Endometrial microvascular endothelial cells (primary cell): Measurements from ENCODE around the gene SMTNL1. TPM values are rescaled to one million over a fixed set of nuclear protein-coding genes. Genes with fewer than 3 reads are reported as not detected.
"Not testable (repeated sequence)": the region's sequence is repeated elsewhere in the genome, so short reads cannot be mapped to it uniquely, and the experiment has no call there.

Experiments
- in situ Hi-C: cut with HindIII; loops from 2 replicates; pipeline ENCODE4 v1.10.0; 2017; ENCODE audit warnings: low sequenced_read_pairs, low pct_unique_long_range_greater_than_20kb; ENCODE audit errors: inconsistent ontology term
- total RNA-seq: library from RNA; depleted of rRNA; stranded (reverse); fragments of >200 nt; gene quantifications from one replicate; pipeline ENCODE4 v1.2.3, GENCODE V29; 2015; ENCODE audit errors: inconsistent ontology term

SMTNL1 gene
- total RNA-seq, 1 donor from 2014 or later: not detected

DNA sequence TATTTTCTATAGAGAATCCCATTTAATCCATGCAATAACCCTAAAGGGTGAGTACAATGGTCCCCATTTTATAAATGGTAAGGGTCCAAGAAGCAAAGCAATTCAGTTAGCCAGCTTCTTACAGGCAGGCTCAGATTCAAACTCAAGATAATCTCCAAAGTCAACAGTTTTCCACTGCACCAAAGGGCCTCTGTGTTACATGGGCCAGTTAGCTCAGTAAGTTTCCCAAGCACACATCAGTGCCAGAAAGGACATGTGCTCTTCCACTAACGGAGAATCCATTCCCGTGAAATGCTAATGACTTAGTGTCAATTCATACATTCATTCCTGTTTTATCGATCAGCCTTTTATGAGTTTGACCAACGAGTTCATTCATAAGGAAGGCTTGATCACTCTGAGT is 32.9 kb upstream of the SMTNL1 start:
- in situ Hi-C loops: no loop called here

DNA sequence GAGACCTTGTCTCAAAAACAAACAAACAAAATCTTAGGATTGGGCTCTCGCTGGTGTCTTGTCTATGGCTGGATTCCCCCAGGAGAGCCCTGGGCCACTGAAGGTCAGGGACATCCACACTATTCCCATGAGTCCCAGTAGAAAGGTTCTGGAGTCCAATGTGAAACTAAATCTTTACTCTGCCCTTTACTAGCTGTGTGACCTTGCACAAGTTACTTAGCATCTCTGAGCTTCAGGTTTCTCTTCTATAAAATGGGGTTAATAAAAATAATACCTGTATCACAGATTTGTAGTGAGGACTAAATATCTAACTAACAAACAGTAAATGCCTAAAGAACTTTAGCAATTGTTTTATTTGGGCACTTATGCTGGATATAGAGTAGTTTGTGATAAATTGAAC is 30.9 kb upstream of the SMTNL1 start:
- in situ Hi-C loops: no loop called here

DNA sequence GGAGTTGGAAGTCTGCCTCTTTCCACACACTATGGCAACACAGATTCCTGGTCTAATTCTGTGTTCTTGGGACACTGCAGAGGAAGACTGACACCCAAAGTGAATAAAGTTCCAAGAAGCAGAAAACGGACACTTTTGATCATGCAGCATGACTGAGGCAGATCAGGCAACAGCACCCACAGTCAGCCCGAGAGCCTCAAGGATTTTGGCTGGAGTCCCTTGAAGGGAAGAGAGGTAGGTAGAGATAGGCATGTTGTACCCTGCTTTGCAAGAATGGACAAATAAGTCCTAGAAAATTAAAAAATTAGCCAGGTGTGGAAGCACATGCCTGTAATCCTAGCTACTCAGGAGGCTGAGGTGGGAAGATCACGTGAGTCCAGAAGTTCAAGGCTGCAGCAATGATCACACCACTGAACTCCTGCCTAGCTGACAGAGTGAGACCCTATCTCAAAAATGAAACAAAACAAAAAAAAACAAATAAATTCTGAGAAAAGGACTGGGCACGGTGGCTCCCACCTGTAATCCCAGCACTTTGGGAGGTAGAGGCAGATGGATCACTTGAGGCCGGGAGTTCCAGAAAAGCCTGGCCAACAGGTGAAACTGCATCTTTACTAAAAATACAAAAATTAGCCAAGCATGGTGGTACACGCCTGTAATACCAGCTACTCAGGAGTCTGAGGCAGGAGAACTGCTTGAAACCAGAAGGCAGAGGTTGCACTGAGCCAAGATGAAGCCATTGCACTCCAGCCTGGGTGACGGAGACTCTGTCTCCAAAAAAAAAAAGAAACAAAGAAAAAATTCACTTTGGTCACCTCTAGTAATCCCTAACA is 28.8 kb upstream of the SMTNL1 start:
- in situ Hi-C loops: no loop called here

DNA sequence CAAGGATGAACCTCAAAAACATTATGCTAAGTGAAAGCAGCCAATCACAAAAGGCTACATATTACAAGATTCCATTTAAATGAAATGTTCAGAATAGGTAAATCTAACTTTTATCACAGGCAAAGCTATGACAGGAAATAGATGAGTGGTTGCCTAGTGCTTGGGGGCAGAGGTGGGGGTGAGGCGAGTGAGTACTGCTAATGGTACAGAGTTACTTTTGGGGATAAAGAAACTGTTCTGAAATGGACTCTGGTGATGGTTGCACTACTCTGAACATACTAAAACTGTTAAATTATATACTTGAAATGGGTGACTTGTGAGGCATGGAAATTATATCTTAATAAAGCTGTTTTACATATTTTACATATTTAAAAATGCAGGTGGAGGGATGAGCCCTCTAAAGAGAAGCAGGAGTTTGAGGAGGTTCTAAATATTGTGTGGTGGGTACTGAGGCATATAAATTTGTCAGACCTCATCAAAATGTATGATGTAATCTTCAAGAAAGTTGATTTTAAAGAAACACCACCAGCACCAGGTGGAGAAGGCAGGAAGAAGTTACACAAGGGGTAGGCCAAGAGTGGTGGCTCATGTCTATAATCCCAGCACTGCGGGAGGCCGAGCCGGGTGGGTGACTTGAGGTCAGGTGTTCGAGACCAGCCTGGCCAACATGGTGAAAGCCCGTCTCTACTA is 25.5 kb upstream of the SMTNL1 start:
- in situ Hi-C loops: no loop called here

DNA sequence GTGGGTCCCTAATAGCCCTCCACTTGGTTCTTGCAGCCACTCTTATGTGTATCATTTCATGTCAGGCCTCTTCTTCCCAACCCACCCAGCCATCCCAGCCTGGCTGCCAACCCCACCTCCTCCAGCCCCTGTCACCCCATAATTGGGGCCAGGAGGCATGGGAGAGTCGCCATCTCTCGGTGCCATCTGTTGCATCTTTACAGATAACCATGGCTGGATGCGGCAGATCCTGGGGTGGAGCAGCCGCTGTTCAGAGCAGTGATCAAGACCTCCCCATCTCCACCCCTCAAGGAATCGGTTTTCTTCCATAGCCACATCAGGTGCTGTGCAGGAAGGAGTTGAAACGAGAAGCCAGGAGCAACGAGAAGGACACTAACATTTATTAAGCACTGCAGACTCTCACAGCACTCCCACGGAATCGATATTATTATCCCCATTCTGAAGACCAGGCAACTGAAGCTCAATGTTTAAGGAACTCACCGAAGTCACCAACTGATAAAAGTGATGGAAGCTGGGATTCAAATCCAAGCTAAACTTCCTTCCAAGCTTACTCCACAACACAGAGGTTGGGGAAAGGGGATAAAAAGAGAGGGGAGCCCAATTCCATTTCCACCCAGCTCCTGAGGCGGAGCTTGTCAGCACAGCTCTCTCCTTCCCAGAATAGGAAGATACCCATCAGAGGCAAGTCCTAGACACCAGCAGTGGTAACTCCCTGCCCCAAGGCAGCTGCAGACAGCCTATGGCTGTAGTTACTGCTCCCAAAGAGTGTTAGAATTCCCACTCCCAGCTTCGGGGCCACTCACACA is 24.5 kb upstream of the SMTNL1 start:
- in situ Hi-C loops: no loop called here

DNA sequence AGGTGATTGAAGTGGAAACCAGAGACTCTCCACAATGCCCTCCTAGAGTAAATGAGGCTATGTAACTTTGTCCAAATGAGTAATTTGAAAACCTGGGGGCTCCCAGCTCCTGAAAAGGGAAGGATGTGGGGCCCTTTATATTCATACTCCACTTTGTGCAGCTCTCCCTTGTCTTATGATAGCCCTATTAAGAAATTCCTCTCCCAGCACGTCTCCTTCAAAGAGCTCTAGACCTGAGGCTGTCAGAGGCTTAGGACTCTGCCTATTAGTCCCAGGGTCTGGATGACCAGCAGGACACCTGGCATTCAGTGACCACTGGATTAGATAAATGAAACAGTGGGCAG is 24.0 kb upstream of the SMTNL1 start:
- in situ Hi-C loops: no loop called here

DNA sequence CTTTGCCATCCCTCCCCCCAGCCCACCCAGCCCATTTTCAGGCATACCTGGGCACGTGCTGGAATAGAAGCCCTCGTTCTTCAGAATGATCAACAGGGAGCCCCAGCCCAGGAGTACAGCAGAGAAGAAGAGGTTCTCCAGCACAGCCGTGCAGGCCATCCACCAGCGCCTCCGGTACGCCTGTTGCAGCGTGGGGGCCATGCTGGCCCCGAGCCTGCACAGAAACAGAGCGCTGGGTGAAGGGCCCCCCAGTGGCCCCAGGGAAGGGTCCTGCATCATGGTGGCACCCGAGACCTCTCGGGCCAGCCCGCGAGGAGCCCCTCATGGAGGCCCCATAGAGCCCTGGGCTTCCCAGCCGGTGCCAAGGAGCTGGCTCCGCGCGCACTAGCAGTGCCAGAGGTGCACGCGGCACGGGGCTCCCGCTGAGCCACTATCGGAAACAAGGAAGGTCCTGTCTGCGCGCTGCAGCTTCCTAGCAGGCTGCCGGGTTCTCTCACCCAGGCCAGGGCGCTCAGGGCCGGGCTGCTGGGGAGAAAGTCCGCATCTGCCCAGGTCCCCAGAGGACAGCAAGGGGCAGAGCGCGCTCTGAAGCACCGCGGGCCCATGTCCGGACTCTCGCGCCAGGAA is 23.4 kb upstream of the SMTNL1 start:
- in situ Hi-C loops: no loop called here

DNA sequence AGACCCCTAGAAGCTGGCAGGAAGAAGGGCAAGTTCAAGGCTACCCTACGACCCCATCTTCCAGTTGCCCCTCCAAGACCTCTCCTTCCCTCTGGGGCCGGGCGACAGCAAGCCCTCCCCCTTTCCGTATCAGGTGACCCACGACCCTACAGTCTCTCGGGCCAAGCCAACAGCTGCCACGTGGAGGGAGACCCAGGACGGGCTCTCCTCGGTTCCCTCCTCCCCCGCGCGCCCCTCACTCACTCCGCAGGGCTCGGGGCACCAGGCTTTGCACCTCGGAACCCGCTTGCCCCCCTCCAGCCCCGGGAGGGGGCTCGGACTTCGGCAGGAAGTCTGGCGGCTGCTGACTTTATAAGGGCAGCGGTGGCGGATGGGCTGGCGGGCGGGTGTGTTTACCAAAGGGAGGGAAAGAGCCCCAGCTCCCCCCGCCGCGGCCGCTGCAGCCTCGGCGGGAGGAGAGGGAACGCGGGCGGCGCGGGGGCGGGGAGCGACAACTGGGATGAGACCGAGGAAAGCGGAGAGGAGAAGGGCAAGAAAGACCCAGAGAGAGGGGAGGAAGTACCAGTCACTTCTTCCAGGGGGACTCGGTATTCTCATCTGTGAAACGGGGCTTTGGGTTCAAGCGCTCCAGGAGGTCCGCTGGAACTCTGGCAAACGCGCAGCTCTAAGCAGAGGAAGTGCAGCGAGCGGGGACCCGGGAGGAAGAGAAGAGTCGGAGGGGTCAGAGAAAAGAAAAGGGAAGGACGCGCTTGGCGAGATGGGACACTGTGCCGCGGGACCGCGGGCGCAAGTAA is 22.7 kb upstream of the SMTNL1 start:
- in situ Hi-C loops: no loop called here

DNA sequence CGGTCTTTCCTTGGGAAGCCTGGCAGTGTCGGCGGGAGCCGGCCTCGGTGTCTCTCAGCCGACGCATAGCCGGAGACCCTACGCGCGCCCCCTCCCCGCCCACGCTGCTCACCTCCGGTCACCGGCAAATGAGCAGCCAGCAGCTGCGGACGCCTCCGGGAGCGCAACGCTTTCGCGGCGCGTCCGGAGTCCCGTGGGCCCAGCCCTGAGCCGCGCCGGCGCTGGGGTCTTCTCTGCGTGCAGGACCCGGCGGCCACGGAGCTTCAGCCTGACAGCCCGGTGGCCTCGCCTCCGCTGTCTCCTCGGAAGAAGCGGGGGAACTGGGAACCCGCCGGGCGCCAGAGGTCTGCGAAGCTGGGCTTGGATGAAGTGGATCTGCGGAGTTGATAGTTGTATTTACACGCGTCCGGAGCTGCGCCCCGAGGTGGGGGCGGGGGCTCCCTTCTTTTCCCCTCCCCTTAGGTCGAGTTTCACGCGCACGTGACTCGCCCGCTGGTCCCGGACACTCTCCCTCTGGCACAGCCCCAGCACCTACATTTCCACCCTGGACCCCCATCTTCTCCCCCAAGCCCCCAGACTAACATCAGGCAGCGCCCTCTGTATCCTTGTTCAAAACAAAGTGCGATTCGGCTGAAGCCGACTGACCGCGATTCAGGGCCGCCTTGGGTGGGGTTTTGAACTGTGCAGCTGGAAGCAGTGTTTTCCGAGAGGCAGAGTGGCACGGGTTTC is 21.9 kb upstream of the SMTNL1 start, which contains the start of gene SLC43A1:
TSS of gene SLC43A1 (minus strand) at position 371 of the 729 bp plus-strand sequence. CDS start 1,591 bp downstream, outside the sequence.
- in situ Hi-C loops: no loop called here

DNA sequence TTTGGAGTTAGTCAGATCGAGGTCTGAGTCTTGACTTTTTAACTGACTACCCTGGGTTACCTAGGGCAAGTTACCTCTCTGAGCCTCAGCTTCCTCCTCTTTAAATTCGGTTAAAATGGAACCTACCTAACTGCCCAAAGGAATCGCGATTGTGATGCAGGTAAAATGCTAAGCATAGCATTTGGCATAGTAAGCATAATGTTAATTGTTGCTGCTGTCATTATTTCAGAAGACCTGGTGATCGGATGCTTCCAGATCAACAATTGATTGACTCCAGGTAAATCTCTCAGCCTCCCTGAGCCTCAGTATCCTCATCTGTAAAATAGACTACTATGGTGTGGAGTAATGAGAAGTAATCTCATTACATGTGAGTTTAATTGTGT is 21.3 kb upstream of the SMTNL1 start:
- in situ Hi-C loops: no loop called here

DNA sequence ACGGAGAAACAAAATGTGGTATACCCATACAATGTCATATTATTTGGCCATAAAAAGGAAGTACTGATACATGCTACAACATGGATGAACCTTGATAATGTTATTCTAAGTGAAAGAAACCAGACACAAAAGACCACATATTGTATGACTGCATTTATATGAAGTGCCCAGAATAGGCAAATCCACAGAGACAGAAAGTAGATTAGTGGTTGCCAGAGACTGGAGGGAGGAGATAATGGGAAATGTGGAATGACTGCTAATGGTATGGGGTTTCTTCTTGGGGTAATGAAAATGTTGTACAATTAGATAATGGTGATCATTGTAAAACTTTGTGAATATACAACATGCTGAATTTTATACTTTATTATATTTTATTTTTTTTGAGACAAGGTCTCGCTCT is 16.3 kb upstream of the SMTNL1 start:
- in situ Hi-C loops: no loop called here

DNA sequence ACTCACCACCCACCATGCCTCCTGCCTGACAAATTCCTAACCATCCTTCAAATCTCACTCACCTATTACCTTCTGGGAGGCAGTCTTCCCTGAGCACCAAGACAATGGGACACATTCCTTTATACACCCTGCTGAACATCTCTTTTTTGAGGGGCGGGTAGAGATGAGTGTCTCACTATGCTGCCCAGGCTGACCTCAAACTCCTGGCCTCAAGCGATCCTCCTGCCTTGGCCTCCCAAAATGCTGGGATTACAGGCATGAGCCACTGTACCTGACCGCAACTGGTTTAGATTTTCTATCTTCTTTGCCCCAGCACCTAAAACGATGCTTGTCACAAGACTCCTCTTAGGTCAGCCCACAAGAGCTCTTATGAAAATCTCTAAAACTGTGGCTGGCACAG is 14.0 kb upstream of the SMTNL1 start:
- in situ Hi-C loops: no loop called here

DNA sequence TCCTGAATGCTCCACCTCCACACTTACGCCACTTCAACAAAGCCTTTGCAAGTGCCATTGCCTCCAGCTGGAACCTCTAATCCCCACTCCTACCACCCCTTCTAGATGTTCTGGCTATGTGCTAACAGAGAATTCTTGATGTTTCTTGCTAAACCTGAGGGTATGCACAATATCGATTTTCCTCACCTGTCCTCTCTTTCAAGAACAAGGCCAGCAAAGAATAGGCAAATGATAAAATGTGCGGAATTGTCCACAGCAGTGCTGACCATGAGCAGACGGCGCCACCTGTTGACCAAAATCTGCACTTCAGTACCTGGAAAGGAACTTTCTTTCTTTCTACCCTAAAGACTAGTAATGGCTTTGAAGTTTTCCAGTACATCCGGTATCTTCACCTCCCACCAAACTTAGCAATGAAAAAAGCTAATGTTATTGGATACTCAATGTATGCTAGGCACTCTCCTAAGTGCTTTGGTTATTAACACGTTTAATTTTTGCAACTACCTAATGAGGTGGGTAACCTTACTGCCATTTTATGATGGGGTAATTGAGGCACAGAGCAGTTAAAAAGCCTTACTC is 10.3 kb upstream of the SMTNL1 start:
- in situ Hi-C loops: no loop called here

DNA sequence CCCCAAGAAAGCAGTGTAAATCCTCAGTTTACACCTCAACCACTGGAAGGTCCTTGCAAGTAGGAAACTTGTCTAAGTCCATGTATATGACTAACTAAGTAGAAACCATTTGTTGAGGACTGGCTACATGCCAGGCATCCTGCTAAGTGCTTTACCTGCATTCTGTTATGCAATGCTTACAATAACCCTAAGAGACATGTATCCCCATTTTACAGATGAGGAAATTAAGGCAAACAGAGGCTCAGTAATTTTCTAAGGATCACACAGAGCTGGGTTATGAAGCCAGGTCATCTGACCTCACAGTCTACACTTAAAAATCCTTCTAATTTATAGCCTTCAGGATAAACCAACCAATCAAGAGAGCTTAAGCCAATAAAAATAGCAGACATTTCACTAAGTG is 8.4 kb upstream of the SMTNL1 start:
- in situ Hi-C loops: no loop called here

DNA sequence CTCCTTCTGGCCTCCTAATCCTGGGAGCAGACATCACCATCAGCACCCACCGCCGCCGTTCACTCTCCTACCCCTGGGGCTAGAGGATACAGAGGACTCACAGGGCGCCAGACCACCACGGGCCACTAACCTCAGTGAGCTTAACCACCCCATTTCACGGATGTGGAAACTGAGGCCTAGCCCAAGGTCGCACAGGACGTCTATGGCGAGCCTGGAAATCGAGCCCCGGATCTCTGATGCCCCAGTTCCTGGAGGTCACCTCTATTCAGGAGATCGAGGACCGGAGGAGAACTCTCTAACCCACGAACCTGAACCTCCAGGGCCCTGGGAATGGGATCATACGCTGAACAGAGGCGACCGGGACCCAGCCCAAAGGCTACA is 7.2 kb upstream of the SMTNL1 start:
- in situ Hi-C loops: no loop called here

DNA sequence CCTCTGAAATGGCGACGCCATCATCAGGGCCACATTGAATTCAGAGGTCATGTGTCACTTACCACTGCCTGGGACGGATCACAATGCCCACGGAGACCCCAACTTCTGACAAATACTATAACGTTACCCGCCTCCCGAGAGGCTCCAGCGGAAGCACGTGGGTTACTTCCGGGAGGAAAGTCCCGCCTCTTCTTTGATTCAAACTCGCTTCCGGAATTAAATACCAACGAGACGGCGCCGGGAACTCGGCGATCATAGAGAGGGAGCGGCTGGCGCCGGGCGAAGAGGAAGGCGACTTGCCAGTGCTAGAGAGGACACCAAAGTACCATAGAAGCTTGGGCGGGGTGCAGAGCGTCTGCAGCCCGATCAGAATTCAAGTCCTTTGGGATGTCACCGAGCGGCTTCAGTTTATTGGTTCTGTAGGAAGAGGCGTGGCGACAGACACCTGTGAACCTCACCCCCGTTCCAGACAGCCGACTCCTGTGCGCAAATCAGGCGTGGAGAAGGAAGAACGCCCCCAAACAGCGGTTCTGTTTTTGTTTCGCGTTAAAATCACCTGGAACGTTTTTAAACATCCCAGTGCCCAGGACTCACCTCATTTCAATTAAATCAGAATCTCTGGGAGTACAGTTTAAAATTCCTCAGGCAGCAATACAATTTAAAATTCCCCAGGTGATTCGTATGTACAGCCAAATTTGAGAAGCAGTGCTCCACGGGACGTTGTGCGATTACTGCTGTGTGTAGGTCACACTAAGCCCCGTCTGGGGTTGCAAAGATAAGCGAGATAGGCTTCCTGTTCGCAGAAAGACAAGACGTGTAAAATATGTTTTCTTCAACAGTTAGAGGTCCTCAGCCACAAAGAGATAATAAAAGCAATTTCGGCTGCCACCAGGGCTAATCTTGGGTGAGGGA is 6.5 kb upstream of the SMTNL1 start, which contains the start of gene TIMM10:
TSS of gene TIMM10 (minus strand) at position 159 of the 912 bp plus-strand sequence. CDS start 565 bp downstream, outside the sequence.
- in situ Hi-C loops: no loop called here

DNA sequence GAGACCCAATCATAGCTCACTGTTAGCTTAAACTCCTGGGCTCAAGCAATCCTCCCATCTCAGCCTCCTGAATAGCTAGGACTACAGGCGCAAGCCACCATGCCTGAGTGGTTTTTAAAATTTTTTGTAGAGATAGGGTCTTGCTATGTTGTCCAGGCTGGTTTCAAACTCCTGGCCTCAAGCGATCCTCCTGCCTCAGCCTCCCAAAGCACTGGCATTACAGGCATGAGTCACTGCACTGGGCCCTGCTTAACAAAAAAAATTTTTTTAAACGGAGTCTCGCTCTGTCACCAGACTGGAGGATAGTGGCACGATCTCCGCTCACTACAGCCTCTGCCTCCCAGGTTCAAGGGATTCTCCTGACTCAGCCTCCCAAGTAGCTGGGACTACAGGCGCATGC is 2.9 kb upstream of the SMTNL1 start:
- in situ Hi-C loops: not testable (repeated sequence)
